GM21381 (cell line): ENCODE results near the gene IRGQ.

Source experiments
- ATAC-seq: cut with Tn5 transposase; IDR thresholded peaks from one replicate; pipeline ENCODE4 v1.9.1; 2021; ENCODE audit warnings: mild to moderate bottlenecking, moderate library complexity; ENCODE audit not compliant: unreplicated experiment

The IRGQ gene

GRCh38 chr19:43546581-43546980, 49.4 kb downstream of the IRGQ start:
- no peak for ATAC-seq

- ATAC-seq, result no peak
Measured at GRCh38 chr19:43545981-43546380, 50.0 kb downstream of the IRGQ start.

GRCh38 chr19:43545276-43545675, 50.7 kb downstream of the IRGQ start:
- ATAC-seq, result no peak

- no peak for ATAC-seq
Measured at GRCh38 chr19:43544077-43544476, 51.9 kb downstream of the IRGQ start.

- no peak for ATAC-seq
Measured at GRCh38 chr19:43541920-43542650, 53.8 kb downstream of the IRGQ start.

GRCh38 chr19:43540381-43540780, 55.6 kb downstream of the IRGQ start:
- ATAC-seq, result no peak

GRCh38 chr19:43538922-43539321, 57.0 kb downstream of the IRGQ start:
- ATAC-seq, result no peak

- no peak for ATAC-seq
Measured at GRCh38 chr19:43534816-43535761, 60.8 kb downstream of the IRGQ start.
